HL-60/S4 treated with retinoic acid at 250 ng/mL for 4 days and 3 days (cell line): Measurements from ENCODE around the gene C10orf67.
"Not testable (repeated sequence)": the region's sequence is repeated elsewhere in the genome, so short reads cannot be mapped to it uniquely, and the experiment has no call there.

ENCODE experiments used
- in situ Hi-C: fragments of 300-500 bp; cut with MboI; formaldehyde crosslinking; loops from 2 replicates; pipeline ENCODE4 v1.7.0; 2022; ENCODE audit warnings: low sequenced_read_pairs

The C10orf67 gene

DNA sequence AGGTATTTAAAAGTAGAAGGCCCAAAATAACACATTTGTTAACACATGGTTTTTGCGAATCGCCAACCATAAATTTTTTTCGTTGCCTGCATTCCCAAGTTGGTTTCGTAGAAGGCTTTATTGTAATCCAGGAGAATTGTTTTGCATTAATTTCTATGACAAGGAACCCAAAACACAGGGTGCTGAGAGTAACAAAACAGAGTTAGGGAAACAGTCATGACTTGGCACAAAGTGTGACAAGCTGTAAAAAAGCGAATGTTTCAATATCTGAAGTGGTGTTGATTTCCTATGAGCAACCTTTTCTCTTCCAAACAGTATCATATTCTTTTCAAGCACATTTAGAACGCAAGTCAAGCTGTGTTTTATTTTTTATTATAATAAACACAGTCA lies 63.6 kb downstream of the C10orf67 start:
- in situ Hi-C loops, result no loop called here

- in situ Hi-C loops, result no loop called here
These were observed 64.1 kb downstream of the C10orf67 start for GRCh38 chr10:23280419-23281043.

GRCh38 chr10:23275355-23275754 lies 69.2 kb downstream of the C10orf67 start:
- in situ Hi-C loops, result no loop called here

GRCh38 chr10:23274179-23274578 lies 70.4 kb downstream of the C10orf67 start:
- in situ Hi-C loops, result not testable (repeated sequence)

DNA sequence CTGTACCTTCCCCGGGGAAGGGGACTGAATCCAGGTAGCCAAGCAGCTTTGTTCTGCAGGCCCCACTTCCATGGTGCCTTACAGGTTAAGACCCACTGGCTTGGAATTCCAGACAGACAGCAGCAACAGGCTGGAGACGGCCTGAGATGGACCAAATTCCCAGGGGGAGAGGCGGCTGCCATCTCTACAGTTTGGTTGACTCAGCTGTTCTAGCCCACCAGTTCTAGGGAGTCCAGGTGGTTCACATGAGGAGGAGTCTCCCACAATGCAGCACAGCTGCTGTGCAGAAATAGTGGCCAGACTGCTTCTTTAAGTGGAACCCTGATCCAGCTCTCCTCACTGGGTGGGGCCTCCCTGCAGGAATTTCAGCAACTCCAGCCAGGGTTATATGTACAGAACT lies 74.1 kb downstream of the C10orf67 start:
- in situ Hi-C loops, result no loop called here

- in situ Hi-C loops, result no loop called here
These were observed 81.0 kb downstream of the C10orf67 start for GRCh38 chr10:23263441-23264164.

- in situ Hi-C loops, result no loop called here
These were observed 81.7 kb downstream of the C10orf67 start for GRCh38 chr10:23262928-23263327.

GRCh38 chr10:23258516-23258915 lies 86.1 kb downstream of the C10orf67 start:
- in situ Hi-C loops, result no loop called here

DNA sequence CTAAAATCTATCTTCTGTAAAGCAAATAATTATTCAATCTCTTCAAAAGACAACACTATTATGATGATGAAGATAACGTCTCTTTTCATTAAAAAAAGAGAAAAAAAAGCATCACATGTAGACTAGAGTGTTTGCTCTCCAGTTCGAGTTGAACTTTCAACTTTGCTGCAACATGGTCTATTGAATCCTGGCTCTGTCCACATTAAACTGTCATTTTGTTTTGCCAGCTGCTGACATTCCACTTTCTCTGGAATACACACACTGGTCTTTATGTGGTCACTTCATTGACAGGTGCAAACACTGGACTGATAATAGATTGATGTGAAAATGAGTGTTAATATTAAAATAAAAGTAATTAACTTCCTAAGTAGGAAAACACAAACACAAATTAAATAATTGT lies 90.8 kb downstream of the C10orf67 start:
- in situ Hi-C loops, result no loop called here

GRCh38 chr10:23252859-23253258 lies 91.7 kb downstream of the C10orf67 start:
- in situ Hi-C loops, result not testable (repeated sequence)

DNA sequence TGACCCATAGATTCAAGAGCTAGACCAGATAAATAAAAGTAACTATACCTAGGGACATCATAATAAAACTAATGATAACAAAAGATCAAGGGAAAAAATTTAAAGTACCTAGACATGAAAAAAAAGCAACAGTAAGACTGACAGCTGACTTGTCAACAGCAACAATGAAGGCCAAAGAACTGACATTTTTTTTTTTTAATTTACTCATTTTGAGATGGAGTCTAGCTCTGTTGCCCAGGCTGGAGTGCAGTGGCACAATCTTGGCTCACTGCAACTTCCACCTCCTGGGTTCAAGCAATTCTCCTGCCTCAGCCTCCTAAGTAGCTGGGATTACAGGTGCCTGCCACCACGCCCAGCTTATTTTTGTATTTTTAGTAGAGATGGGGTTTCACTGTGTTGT lies 102.8 kb downstream of the C10orf67 start:
- in situ Hi-C loops, result not testable (repeated sequence)

GRCh38 chr10:23238015-23238414 lies 106.6 kb downstream of the C10orf67 start:
- in situ Hi-C loops, result no loop called here

DNA sequence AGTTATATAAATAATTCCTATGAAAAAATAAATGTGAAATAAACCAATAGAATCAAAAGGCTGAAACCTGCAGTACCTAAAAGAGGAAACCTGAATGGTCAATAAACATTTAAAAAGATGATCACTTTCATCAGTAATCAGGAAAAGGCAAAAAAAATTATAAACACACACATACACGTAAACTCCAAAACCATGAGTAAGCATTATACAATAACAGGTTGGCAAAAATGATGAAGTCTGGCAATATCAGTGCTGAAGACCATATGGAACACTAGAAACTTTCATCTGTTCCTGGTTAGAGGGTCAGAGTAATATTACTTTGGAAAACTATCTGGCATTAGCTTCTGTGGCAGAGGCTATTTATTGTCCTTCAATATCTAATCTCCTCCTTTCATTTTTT lies 114.0 kb downstream of the C10orf67 start:
- in situ Hi-C loops, result no loop called here

DNA sequence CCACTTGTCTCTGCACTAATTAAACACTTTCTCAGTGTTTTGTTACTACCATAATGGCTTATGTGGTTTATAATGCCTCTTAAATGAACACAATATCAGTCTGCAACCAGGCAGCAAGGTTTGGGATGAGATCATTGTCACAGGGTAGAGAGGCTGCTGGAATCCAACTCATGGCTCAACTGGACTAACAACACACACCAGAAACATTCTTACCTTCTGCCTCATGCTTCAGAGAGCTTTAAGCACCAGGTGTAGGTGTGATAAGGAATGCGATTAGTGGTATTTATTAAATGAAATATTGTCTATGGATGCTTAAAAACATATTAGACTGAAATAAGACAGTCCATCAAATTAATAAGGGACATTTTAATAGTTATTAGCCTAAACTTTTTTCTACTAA lies 127.1 kb downstream of the C10orf67 start:
- in situ Hi-C loops, result no loop called here

DNA sequence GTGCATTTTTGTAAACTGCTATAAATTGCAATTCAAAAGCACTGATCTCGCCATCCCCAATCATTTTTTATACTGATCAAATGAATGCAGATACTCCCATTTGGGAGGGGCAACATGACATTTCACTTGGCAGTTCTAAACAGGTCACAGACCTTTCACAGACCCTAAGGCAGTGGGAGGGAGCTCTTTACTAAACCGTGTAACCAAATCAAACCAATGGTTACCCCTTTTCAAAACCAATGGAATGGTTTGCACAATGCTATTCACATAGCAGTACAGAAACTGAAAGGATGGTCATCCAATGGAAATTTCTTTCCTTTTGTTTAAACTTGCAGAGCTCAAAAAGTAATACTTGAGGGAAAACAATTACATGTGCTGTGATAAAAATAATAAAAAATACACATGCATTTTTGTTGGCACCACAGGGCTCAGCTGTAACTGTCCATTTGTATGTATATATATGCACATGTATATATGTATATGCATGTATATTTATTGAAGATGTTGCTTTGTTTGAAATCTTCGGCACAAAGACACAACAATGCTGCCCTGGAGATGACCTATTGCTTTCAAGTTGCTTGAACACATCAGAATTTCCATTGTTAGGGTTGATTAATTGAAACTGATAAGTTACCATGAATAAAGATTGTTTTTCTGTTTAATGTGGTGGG lies 138.5 kb downstream of the C10orf67 start:
- in situ Hi-C loops, result no loop called here

- in situ Hi-C loops, result no loop called here
These were observed 139.8 kb downstream of the C10orf67 start for GRCh38 chr10:23204773-23205172.

- in situ Hi-C loops, result no loop called here
These were observed 140.9 kb downstream of the C10orf67 start for GRCh38 chr10:23203369-23204325.

DNA sequence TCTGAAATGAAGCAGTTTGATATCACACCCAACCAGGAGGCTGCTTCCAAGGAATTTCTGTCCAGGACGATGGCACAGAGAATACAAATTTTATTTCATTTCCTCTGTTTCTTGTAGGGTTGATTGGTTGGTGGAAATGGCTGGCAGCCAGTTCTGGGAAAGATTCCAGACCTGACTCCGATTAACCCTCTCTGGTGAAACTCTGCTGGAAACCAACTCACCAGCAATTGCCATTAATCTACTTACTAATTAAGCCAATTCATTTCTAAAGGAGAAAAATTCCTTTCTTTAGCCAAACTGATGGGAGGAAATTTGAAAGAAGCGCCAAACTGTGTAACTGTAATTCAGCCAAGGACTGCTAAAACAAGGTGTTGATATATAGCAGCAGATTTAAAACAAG lies 141.8 kb downstream of the C10orf67 start:
- in situ Hi-C loops, result no loop called here

GRCh38 chr10:23201837-23202236 lies 142.8 kb downstream of the C10orf67 start:
- in situ Hi-C loops, result no loop called here

- in situ Hi-C loops, result no loop called here
These were observed 143.5 kb downstream of the C10orf67 start for GRCh38 chr10:23200997-23201652.

- in situ Hi-C loops, result no loop called here
These were observed 144.0 kb downstream of the C10orf67 start for GRCh38 chr10:23200586-23200985.
